Occipital lobe (tissue), 2 donors: Measurements from ENCODE around the gene MPPED1. TPM values are rescaled to one million over a fixed set of nuclear protein-coding genes. Genes with fewer than 3 reads are reported as not detected.

Source experiments
- DNase-seq: peaks from one replicate; lab custom pipeline; 2025; lab: John Stamatoyannopoulos, UW
- total RNA-seq: library from RNA; depleted of rRNA; stranded (reverse); fragments of >200 nt; gene quantifications from one replicate; pipeline ENCODE4 v1.2.3, GENCODE V29; 2014

MPPED1 gene
- total RNA-seq, 1 donor from 2014 or later: 455 TPM

DNA sequence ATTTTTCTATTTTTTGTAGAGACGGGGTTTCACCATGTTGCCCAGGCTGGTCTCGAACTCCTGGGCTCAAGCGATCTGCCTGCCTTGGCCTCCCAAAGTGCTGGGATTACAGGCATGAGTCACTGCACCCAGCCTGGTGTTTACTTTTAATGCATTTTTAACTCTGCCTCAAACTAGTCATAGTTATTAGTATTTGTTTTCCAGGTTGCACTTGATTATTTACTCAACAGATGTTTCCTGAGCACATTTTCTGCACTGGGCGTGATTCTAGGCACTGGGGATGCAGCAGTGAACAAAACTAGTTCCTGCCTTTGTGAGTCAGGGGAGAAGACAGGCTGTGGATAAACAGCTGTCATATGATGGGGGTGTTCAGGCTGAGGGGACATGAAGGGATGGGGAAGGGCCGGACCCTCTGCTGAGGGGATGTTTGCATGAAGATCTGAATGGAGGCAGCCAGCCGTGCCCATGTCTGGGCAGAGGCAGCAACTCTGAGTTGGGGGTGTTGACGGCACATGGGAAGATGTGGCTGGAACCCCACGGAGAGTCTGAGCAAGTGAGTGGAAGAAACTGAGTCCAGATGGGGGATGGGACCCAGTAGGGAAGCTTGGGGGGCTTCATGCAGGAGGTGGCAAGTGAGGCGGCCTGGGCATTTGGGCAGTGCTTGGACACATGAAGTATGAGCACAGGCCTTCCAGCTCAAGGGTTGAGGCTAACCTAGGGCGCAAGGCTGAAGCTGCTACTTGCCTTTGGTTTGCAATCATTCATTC is 34.4 kb downstream of the MPPED1 start:
- DNase-seq: no peak

DNA sequence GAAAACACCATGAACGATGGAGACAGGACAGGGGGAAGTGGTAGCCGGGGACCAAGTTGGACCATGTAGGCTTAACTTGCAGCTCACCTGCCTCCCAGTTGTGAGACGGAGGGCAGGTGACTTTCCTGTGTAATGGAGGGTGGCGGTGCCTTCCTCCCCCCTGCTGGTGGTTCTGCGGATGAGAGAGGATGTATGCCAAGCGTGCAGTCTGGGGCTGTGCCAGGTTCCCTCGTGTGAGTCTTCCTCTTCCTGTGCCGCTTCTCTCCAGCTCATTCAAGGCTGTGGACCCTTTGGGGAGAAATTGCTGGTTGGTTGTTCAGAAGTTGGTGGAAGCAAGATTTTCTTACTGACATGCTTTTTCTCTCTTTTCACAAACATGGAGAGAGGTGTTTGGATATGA is 35.1 kb downstream of the MPPED1 start:
- no peak for DNase-seq

DNA sequence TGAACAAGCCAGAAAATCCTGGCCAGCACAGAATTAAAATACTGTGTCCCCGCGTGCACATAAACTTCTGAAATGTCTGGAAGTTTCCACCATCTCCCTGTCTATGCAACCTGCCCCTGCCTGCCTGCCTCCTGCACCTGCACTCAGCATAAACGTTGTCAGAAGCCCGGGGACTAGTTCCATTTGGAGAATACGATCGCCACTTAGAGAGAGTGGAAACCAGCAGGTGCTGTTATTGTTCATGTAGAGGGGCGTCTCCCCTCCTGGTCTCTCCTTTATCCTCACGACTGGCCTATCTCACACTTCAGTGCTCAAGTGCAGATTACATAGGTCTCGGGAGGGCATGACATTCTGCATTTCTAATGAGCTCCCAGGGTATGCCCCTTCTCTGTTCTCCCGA is 35.6 kb downstream of the MPPED1 start:
- no peak for DNase-seq

DNA sequence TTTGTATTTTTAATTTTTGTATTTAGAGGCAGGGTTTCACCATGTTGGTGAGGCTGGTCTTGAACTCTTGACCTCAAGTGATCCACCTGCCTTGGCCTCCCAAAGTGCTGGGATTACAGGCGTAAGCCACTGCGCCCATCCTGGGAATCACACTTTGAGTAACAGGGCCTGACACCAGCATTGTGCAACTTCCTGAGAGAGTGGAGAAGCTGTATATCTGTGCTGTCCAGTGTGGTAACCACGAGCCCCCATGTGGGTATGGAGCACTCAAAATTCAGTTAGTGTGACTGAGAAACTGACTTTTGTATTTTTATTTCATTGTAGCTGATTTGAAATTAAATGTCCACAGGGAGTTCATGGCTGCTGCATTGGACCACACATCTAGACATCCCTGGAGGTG is 36.2 kb downstream of the MPPED1 start:
- DNase-seq: no peak

DNA sequence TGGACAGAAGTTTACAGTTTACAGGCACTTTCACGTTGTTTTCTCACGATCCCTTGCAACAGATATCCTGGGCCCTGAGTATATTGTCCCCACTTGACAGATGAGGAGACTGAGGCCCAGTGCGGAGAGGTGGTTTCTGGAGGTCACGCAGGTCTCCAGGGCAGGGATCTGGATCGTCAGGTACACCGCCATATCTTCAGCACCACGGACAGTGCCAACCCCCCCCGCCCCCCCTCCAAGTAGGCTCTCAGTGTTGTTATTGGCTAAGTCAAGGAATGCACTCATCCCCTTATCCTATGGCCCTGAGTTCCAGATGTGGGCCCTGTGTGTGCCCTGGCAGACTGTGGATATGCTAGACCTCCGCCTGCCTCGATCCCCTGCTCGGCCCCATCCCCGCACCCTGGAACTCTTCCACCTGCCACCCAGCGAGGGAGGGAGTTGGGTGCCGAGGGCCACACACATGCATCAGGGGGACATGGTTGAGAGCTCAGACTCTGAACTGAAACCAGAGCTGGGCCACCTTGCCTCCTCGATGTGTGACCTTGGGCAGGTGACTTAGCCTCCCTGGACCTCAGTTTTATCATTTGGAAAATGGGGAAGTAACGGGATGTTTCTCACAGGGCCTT is 37.5 kb downstream of the MPPED1 start:
- no peak for DNase-seq

DNA sequence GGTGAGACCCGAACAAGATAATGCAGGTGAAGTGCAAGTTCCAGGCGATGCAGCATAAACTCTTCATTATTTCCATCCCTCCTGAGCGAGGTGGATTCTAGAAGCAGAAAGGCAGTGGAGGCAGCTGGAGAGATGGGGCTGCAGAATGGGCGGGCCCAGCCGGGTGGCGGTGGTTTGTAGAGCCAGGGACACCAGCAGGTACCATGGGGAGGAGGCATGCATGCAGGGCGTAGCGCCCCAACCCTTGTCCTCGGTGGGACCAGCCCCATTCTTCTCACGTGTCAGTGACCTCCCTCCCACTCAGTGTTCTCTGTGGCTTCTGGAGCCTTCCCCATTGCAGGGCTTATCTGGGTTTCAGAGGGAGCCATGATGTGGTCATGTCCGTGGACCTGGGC is 38.0 kb downstream of the MPPED1 start:
- DNase-seq: no peak

DNA sequence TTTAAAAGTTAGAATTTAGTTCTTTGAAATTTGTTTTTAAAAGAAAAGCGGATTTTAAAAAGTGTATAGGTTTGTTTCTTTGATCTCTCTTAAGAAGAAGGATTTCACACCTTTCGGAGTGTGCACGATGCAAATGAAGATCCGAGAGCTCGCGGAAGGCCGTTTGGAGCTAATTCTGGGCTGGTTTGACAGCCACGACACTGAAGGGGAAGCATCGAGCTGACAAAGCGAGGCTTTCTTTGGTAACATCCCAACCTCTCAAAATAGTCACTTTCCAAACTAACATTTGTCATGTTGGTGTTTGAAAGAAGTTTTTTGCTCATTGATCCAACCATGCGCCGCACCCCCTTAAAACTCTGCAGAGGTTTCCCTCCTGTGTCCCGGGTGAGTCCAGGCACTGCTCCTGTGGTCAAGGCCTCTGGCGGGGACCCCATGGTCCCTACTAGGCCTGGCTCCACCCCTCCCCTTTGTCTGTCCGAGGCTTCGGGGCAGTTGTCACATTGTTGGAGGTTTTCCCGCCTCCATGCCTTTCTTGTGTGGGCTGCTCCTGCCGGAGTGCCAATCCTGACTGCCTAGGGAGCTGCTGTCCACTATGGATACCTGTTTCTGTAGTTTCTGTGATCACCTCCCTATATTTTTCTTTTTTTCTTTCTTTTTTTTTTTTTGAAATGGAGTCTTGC is 39.7 kb downstream of the MPPED1 start:
- DNase-seq: no peak

DNA sequence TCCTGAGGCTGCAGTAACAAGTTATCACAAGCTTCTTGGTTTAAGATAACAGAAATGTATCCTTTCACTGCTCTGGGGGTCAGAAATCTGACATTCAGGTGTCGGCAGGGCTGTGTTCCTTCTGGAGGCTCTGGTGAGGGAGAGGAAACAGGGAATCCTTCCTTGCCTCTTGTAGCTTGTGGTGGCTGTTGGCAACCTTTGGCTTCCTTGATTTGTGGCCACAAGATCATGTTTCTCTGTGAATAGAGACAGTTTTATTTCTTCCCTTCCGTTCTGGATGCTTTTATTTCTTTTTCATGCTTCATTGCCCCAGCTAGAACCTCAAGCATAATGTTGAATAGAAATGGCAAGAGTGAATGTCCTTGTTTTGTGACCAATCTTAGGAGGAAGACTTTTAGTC is 44.0 kb downstream of the MPPED1 start:
- no peak for DNase-seq

DNA sequence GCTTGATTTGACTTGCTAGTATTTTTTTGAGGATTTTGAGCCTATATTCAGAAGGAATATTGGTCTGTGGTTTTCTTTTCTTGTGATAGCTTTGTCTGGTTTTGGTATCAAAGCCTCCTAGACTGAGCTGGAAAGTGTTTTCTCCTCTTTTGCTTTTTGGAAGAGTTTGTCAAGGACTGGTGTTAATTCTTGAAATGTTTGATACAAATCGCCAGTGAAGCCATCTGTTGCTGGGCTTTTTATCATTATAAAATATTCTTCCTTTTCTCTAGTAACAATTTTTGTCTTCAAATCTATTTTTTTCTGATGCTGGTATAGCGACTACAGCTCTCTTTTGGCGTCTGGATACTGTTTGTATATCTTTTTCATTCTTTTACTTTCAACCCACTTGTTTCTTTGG is 45.2 kb downstream of the MPPED1 start:
- DNase-seq: no peak

DNA sequence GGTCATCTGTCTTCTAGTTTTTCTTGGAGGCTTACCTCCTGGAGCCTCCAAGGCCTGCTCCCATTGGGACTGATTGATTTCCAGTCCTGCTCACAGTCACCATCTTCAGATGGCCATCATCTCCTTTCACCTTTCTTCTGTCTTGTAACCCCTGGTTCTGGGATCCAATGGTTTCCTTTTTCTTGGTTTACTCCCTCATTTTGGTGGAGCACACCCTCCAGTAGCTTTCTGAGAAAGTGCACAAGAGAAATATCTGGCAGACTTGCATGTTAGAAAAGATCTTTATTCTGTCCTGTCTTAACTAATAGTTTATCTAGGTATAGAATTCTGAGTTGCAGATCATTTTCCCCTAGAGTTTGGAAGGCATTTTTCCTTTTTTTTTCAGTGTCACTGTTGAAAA is 50.9 kb downstream of the MPPED1 start:
- no peak for DNase-seq

DNA sequence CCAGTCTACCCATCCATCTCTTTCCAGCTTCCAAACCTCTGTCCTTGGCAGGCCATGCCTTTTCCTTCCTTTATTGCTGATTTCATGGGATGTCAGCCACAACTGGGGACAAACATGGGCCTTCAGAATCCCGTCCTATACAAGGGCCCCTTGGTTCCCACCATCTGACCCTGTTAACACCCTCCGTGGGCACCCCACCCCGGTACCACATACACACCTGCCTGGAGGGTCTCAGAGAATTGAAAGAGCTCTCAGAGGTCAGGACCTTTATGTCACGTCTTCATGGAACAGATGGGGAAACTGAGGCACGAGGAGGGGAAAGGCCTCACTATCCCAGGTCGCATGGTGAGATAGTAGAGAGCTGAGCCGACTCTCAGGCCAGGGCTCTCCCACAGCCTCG is 53.0 kb downstream of the MPPED1 start:
- no peak for DNase-seq

DNA sequence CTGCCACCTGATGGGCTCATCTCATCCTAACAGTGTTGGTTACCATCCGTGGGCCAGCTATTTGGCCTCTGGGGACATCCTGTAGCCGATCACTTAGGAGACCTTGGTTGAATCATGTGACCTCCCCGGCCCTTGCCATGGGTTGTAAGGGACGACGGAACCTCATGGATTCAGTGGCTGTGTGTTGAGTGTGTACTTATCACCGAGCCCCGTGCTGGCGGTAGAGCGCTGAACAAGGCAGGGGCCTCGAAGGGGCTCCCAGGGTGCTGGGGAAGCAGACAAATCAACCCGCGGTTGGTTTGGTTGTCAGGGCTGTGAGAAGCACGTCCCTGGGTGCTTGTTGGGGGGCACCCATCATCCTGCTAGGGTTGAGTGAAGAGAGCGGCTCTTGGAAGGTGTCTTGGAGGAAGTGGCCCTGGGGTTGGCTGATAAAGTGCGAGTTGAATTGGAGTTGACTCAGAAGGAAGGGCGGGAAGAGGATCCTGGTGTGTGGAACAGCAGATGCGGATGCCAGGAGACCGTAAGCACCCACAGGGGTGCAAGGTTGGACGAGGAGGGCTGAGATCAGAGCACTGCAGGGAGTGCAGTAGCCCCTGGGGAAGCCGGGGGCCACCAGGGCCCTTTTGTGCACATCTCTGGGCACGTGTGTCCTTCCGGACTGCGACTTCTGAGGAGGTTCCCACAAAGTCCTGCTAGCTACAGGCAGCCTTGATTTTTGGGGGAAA is 53.6 kb downstream of the MPPED1 start:
- no peak for DNase-seq

DNA sequence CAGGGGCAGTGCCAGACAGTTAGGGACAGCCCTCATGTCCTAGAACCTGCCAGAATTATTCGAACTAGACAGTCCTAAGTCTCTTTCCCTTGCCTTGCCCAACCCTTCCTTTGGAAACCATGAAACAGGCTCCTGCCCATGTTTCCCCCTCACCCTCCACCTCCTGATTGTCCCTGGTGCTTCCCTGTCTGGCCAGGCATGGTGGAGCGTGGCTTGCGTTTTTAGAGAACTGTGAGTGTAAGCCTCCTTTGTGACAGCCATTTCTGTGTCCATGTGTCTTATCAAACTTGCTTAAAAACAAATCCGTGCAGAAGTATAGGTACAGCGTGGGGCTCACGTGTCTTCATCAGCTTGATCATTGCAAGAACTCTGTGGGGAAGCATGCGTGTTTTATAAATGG is 54.9 kb downstream of the MPPED1 start:
- no peak for DNase-seq

DNA sequence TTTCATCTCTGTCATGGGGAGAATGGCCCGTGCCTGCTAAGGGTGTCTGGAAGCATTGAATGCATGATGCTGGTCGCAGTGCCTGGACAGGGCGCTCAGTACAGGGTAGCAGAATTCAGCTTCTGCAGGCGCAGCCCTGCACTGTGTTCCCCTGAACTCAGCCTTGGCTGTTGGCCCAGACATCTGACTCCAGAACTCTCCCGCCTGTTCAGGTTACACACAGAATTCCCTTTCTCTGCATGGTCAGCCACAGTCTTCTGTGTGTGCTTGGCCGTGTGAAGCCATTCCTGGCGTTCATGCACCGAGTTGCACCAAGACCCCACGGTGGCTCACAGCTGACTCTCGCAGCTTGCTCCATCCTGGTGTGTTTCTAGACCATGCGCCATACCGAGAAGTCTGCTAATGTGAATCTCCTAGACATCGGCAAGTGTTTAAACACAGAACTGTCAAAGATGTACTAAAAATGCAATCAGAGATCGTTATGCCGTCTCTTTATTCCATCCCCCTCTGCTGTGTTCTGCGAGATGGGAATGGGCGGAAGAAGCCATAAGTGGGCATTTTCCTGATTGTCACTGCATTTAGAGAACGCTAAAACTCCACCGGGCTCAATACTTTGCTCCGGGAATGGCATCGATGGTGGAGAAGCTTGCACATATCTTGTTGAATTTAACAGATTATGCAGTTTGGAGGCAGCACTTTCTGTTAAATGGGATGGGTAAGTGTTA is 55.6 kb downstream of the MPPED1 start:
- DNase-seq: no peak

DNA sequence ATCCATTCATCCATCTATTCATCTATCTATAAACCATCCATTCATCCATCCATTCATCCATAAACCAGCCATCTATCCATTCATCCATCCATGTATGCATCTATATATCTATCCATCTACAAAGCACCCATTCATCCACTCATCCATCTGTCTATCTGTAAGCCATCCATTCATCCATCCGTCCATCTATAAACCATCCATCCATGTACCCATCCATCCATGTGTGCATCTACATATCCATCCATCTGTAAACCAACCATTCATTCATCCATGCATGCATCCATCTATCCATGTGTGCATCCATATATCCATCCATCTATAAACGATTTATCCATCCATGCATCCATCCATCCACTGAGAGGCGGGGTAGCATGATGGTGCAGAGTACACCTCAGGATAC is 58.4 kb downstream of the MPPED1 start:
- no peak for DNase-seq

DNA sequence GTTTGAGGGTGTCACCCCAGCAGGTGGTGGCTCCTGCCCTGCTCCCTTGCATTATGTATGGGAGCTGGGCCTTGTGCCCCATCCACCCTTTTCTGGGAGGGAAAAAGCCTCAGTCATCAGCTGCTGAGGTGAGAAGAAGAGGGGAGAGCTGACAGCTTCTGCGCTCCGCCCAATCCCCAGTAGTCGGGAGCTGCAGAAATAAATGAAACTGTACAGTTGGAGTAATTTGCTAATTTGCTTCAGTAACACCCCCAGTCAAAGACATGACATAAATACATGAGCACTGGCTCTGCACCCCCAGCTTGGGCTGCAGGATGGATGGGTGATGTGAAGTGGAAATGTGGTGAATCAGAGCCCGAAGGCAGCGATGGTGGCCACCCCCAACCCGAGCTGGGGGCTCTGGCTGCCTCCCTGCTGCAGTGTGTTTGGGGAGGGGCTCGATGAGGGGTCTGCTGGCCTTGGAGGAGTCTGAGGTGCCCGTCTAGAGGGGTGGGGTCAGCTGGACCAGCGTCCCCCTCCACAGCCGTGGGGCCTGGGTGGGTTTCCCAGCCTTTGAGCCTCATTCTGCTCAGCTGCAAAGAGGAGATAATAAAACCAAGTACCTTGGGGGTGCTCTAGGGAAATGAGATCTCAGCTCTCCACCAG is 59.2 kb downstream of the MPPED1 start:
- DNase-seq: no peak

DNA sequence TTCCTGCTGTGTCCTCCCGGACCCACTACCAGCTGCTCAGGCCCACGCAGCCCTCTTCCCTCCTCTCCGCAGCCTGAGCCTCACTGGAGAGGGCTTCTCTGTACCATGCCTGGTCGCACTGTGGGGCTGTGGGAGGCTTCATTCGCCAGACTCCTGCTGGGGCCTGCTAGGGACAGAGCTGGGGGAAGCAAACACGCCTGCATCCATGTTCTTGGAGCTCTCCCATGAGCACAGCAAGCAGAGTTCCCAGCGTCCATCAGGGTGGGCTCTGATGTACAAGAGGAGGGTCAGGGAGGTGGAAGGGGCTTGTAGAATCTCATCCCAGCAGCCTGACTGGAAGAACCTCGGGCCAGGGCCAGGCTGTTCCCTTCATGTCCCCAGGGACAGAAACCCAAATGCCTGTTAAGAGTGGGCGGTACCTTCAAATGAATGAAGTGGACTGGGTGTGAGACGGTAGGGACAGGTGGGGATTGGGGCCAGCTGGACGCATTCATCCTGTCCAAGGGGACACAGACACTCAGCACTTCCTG is 59.9 kb downstream of the MPPED1 start:
- no peak for DNase-seq

DNA sequence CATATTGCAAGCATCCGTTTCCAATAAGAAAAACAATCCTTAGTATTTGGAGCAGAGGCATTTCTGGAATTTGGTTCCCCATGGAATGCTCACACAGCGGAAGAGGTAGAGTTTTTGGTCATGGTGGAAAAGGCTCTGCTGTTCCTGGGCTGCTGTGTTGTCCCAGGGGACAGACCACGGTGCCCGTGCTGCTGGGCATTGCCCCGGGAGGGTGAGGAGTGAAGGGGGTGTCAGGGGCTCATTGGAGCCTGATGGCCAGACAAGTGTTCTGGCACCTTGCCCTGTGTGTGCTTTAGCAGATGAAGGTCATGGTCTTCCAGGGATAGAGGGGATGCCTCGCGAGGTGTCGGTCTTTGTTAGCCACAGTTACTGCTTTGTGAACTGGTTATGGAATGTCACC is 61.2 kb downstream of the MPPED1 start:
- no peak for DNase-seq

DNA sequence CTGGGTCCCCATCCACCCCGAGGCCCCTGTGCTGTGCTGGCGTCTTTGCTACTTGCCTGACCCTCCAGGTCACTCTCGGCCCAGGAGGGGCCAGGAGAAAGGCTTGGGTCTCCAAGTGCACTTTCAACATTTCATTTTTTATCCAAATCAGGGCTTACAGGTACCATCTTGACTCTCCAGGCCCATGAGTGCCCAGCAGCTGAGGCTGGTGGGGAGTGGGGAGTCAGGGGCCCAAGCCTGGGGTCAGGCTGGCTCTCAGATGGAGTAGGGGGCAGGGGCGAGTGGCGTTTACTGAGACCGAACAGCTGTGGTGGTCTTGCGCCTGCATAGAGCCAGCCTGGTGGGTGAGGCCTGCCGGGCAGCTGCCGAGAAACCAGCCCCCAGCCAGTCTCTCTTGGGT is 61.6 kb downstream of the MPPED1 start:
- DNase-seq: no peak

DNA sequence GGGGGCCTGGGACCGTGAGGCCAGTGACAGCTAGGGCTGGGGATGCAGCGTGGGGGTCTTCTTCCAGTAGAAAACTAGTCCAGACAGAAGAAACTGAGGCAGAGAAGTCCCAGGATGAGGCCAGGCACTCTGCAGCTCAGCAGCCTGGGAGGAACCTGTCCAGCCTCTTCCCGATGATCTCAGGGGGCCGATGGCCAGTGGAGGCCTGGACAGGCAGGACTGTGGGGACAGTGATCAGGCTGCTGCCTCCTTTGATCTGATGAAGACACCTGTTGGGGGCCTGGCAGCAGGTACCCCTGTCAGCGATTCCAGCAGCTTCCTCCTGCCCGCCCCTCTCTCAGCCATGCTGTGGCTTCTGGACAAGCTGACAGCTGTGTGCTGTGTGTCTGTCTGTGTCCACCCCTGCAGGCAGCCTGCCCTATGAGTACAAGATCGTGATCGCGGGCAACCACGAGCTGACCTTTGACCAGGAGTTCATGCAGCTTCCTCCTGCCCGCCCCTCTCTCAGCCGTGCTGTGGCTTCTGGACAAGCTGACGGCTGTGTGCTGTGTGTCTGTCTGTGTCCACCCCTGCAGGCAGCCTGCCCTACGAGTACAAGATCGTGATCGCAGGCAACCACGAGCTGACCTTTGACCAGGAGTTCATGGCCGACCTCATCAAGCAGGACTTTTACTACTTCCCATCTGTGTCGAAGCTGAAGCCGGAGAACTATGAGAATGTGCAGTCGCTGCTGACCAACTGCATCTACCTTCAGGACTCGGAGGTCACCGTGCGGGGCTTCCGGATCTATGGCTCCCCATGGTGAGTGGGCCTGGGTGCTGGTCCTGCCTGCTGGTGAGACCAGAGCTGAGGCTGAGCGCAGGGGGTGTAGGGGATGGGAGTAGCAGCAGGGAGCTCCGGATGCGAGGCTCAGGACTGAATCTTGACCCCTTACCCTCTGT is 62.6 kb downstream of the MPPED1 start:
- no peak for DNase-seq
